ENCODE results near the gene MSRB1. TPM values are rescaled to one million over a fixed set of nuclear protein-coding genes. Genes with fewer than 3 reads are reported as not detected.
"Not testable (repeated sequence)": the region's sequence is repeated elsewhere in the genome, so short reads cannot be mapped to it uniquely, and the experiment has no call there.

MSRB1 gene
- total RNA-seq, 1 experiment from 2014 or later: 36.6 TPM

GRCh38 chr16:1961651-1962067 lies 18.7 kb upstream of the MSRB1 start:
- no peak for DNase-seq (ENCODE audit: low read depth)

GRCh38 chr16:1960665-1961630 lies 17.9 kb upstream of the MSRB1 start:
- peak; percentile 57 for DNase-seq (ENCODE audit: low read depth)

GRCh38 chr16:1959269-1960039 lies 16.5 kb upstream of the MSRB1 start, which contains the start of gene NDUFB10:
Gene NDUFB10 (plus strand): TSS chr16:1959538. CDS start chr16:1959625, 87 bp downstream.
- peak; percentile 91 for DNase-seq (ENCODE audit: low read depth)

GRCh38 chr16:1958715-1959268 lies 15.8 kb upstream of the MSRB1 start:
- no peak for DNase-seq (ENCODE audit: low read depth)

- not testable (repeated sequence) for DNase-seq (ENCODE audit: low read depth)
Observed at GRCh38 chr16:1958143-1958491, 15.1 kb upstream of the MSRB1 start.

GRCh38 chr16:1957434-1958142 lies 14.6 kb upstream of the MSRB1 start:
- not testable (repeated sequence) for DNase-seq (ENCODE audit: low read depth)

- no peak for DNase-seq (ENCODE audit: low read depth)
Observed at GRCh38 chr16:1953734-1954133, 10.7 kb upstream of the MSRB1 start.

GRCh38 chr16:1950559-1950958 lies 7.6 kb upstream of the MSRB1 start:
- DNase-seq (ENCODE audit: low read depth): no peak

GRCh38 chr16:1950047-1950446 lies 7.0 kb upstream of the MSRB1 start:
- DNase-seq (ENCODE audit: low read depth): no peak

GRCh38 chr16:1949507-1949906 lies 6.5 kb upstream of the MSRB1 start:
- DNase-seq (ENCODE audit: low read depth): no peak

- no peak for DNase-seq (ENCODE audit: low read depth)
Observed at GRCh38 chr16:1947369-1947670, 4.3 kb upstream of the MSRB1 start.

GRCh38 chr16:1946495-1947368 lies 3.7 kb upstream of the MSRB1 start:
- DNase-seq (ENCODE audit: low read depth): no peak

GRCh38 chr16:1945559-1946391 lies 2.8 kb upstream of the MSRB1 start:
- no peak for DNase-seq (ENCODE audit: low read depth)

GRCh38 chr16:1944612-1945199 lies 1.7 kb upstream of the MSRB1 start:
- no peak for DNase-seq (ENCODE audit: low read depth)

- peak; percentile 59 for DNase-seq (ENCODE audit: low read depth)
Observed at GRCh38 chr16:1942047-1942809, 771 bp downstream of the MSRB1 start.

- DNase-seq (ENCODE audit: low read depth): peak; percentile 91
Observed at GRCh38 chr16:1941162-1942046, 1.6 kb downstream of the MSRB1 start.

- no peak for DNase-seq (ENCODE audit: low read depth)
Observed at GRCh38 chr16:1940273-1941161, 2.5 kb downstream of the MSRB1 start.
